OCI-LY3 (cell line): ENCODE measurements around the gene TCERG1L.
"Not testable (repeated sequence)": the region's sequence is repeated elsewhere in the genome, so short reads cannot be mapped to it uniquely, and the experiment has no call there.

Experiments
- H2AFZ ChIP-seq: fragments of 200-600, 300-600 bp; shearing (Covaris generic); 2 replicates; pipeline ENCODE4 v1.6.0; 2014; ENCODE audit warnings: antibody characterized with exemption, low read depth, low read length
- H3K27ac ChIP-seq: fragments of 200-600, 300-600 bp; sonication (generic); 2 replicates; pipeline ENCODE4 v1.5.1; 2014; ENCODE audit warnings: mild to moderate bottlenecking, low read length, moderate library complexity, mixed read lengths
- H3K27me3 ChIP-seq: fragments of 200-600, 300-600 bp; sonication (generic); 2 replicates; pipeline ENCODE4 v1.6.1; 2014; ENCODE audit warnings: low read depth, low read length, mixed read lengths
- H3K36me3 ChIP-seq: fragments of 200-600, 300-600 bp; sonication (generic); replicated peaks from 2 replicates; pipeline ENCODE3; 2014; ENCODE audit warnings: low read depth, low read length, mixed read lengths
- H3K4me1 ChIP-seq: fragments of 300-600, 200-600 bp; sonication (generic); 2 replicates; pipeline ENCODE4 v1.6.1; 2014; ENCODE audit warnings: low read length, mixed read lengths
- H3K4me2 ChIP-seq: fragments of 200-600, 300-600 bp; sonication (generic); 2 replicates; pipeline ENCODE4 v1.6.1; 2014; ENCODE audit warnings: low read length, mixed read lengths
- H3K4me3 ChIP-seq: fragments of 300-600, 200-600 bp; sonication (generic); 2 replicates; pipeline ENCODE4 v1.5.1; 2014; ENCODE audit warnings: antibody characterized with exemption, mild to moderate bottlenecking, low read length, moderate library complexity
- H3K79me2 ChIP-seq: fragments of 300-600, 200-600 bp; shearing (Covaris generic); 2 replicates; pipeline ENCODE4 v1.6.1; 2014; ENCODE audit warnings: mild to moderate bottlenecking, low read length, mixed read lengths
- H3K9ac ChIP-seq: fragments of 300-600, 200-600 bp; shearing (Covaris generic); 2 replicates; pipeline ENCODE4 v1.6.0; 2014; ENCODE audit warnings: mild to moderate bottlenecking, low read length, moderate library complexity
- H3K9me3 ChIP-seq: fragments of 200-600, 300-600 bp; shearing (Covaris generic); 2 replicates; pipeline ENCODE4 v1.6.1; 2014; ENCODE audit warnings: low read length, mixed read lengths; ENCODE audit not compliant: insufficient read depth
- H4K20me1 ChIP-seq: fragments of 200-600, 300-600 bp; sonication (generic); 2 replicates; pipeline ENCODE4 v1.6.1; 2016; ENCODE audit warnings: low read length, mixed read lengths; ENCODE audit not compliant: insufficient read depth
- CTCF ChIP-seq: fragments of 200-600, 300-600 bp; sonication (generic); IDR thresholded peaks from 2 replicates; pipeline ENCODE4 v1.5.1; 2014; ENCODE audit warnings: antibody characterized with exemption, low read length, low read depth
- EZH2phosphoT487 ChIP-seq: fragments of 200-600 bp; shearing (Covaris generic); IDR thresholded peaks from 2 replicates; pipeline ENCODE4 v1.6.1; 2018; ENCODE audit warnings: antibody characterized with exemption, mixed run types, low read depth

TCERG1L gene

GRCh38 chr10:131337741-131338140 lies 26.2 kb upstream of the TCERG1L start:
- H3K4me1 ChIP-seq = no peaks in the 10 kb centered on the region
- H3K4me2 ChIP-seq = no peak overlapping the region
- H3K27me3 ChIP-seq = no peaks in the 10 kb centered on the region
- no peaks in the 10 kb centered on the region for H3K79me2 ChIP-seq
- H3K9me3 ChIP-seq = no peaks in the 10 kb centered on the region
- H2AFZ ChIP-seq = no peak overlapping the region
- no peaks in the 10 kb centered on the region for H4K20me1 ChIP-seq
- no peak overlapping the region for H3K4me3 ChIP-seq
- H3K36me3 ChIP-seq = no peaks in the 10 kb centered on the region
- TF ChIP-seq EZH2phosphoT487 (no peak), CTCF (no peak)
- H3K27ac ChIP-seq = no peak overlapping the region
- no peak overlapping the region for H3K9ac ChIP-seq

GRCh38 chr10:131332821-131333220 lies 21.3 kb upstream of the TCERG1L start:
- no peak overlapping the region for H3K4me2 ChIP-seq

GRCh38 chr10:131323880-131324279 lies 12.4 kb upstream of the TCERG1L start:
- Histone ChIP-seq H3K27ac (no peak overlapping the region), H3K9ac (no peak overlapping the region), H3K79me2 (no peaks in the 10 kb centered on the region), H3K27me3 (no peaks in the 10 kb centered on the region), H3K4me3 (no peak overlapping the region), H3K4me1 (no peaks in the 10 kb centered on the region), H3K4me2 (no peak overlapping the region), H3K36me3 (no peaks in the 10 kb centered on the region), H2AFZ (no peak overlapping the region), H3K9me3 (no peaks in the 10 kb centered on the region), H4K20me1 (no peaks in the 10 kb centered on the region)
- TF ChIP-seq CTCF = no peak
- no peak for TF ChIP-seq EZH2phosphoT487

More at GRCh38 chr10:131332821-131333220, 21.3 kb upstream of the TCERG1L start:
- Histone ChIP-seq H3K4me1 (no peaks in the 10 kb centered on the region), H3K27me3 (no peaks in the 10 kb centered on the region), H4K20me1 (no peaks in the 10 kb centered on the region), H3K27ac (no peak overlapping the region), H3K36me3 (no peaks in the 10 kb centered on the region), H3K9me3 (no peaks in the 10 kb centered on the region), H3K79me2 (no peaks in the 10 kb centered on the region), H2AFZ (no peak overlapping the region), H3K9ac (no peak overlapping the region), H3K4me3 (no peak overlapping the region)
- TF ChIP-seq CTCF = no peak
- no peak for TF ChIP-seq EZH2phosphoT487

GRCh38 chr10:131323025-131323424 lies 11.5 kb upstream of the TCERG1L start:
- H3K9ac ChIP-seq = no peak overlapping the region
- no peaks in the 10 kb centered on the region for H3K27me3 ChIP-seq
- H3K4me1 ChIP-seq = no peaks in the 10 kb centered on the region
- no peak overlapping the region for H3K4me2 ChIP-seq
- no peak overlapping the region for H2AFZ ChIP-seq
- H4K20me1 ChIP-seq = no peaks in the 10 kb centered on the region
- H3K27ac ChIP-seq = no peak overlapping the region
- H3K4me3 ChIP-seq = no peak overlapping the region
- no peaks in the 10 kb centered on the region for H3K9me3 ChIP-seq
- H3K79me2 ChIP-seq = no peaks in the 10 kb centered on the region
- no peaks in the 10 kb centered on the region for H3K36me3 ChIP-seq
- no peak for TF ChIP-seq EZH2phosphoT487
- no peak for TF ChIP-seq CTCF

GRCh38 chr10:131322575-131322974 lies 11.1 kb upstream of the TCERG1L start:
- not testable (repeated sequence) for H3K9me3 ChIP-seq, H3K4me3 ChIP-seq, H3K79me2 ChIP-seq, H2AFZ ChIP-seq, H3K36me3 ChIP-seq, H3K4me1 ChIP-seq, H4K20me1 ChIP-seq, H3K9ac ChIP-seq, H3K27ac ChIP-seq, H3K4me2 ChIP-seq, H3K27me3 ChIP-seq
